HepG2 (cell line): ENCODE data around the gene IL17RC. TPM values are rescaled to one million over a fixed set of nuclear protein-coding genes. Genes with fewer than 3 reads are reported as not detected.

Experiments used
- ISX ChIP-seq: sonication (generic); formaldehyde crosslinking; conservative IDR thresholded peaks from 2 replicates; pipeline ENCODE4 v1.5.0; 2020; ENCODE audit warnings: missing genetic modification reagents
- KLF16 ChIP-seq, 2 experiments: sonication (generic) in 1 of 2; formaldehyde crosslinking in 1 of 2; IDR thresholded peaks; 2 replicates each; pipeline versions ENCODE4 v1.6.1 to v1.8.0; 2016 to 2023; ENCODE audit warnings: missing genetic modification reagents in 2 of 2, missing compliant biosample characterization in 1 of 2
- MAF1 ChIP-seq: sonication (generic); formaldehyde crosslinking; IDR thresholded peaks from 2 replicates; pipeline ENCODE4 v1.5.0; 2020; ENCODE audit warnings: missing genetic modification reagents, borderline replicate concordance
- MED8 ChIP-seq: sonication (generic); formaldehyde crosslinking; IDR thresholded peaks from 2 replicates; pipeline ENCODE4 v1.8.1; 2023; ENCODE audit warnings: mild to moderate bottlenecking, missing genetic modification reagents; ENCODE audit not compliant: insufficient replicate concordance
- NR2F6 ChIP-seq, 2 experiments: IDR thresholded peaks; 2 replicates each; pipeline ENCODE4 v1.6.1; 2016; ENCODE audit warnings: antibody characterized with exemption in 1 of 2, mild to moderate bottlenecking in 1 of 2
- REL ChIP-seq: sonication (generic); formaldehyde crosslinking; conservative IDR thresholded peaks from 2 replicates; pipeline ENCODE4 v1.8.0; 2022; ENCODE audit warnings: mild to moderate bottlenecking, missing genetic modification reagents, moderate library complexity
- TEF ChIP-seq: sonication (generic); formaldehyde crosslinking; IDR thresholded peaks from 2 replicates; pipeline ENCODE4 v1.5.0; 2020; ENCODE audit warnings: missing genetic modification reagents
- ZFP82 ChIP-seq: sonication (generic); formaldehyde crosslinking; IDR thresholded peaks from 2 replicates; pipeline ENCODE4 v1.5.1; 2020; ENCODE audit warnings: mild to moderate bottlenecking, missing genetic modification reagents, borderline replicate concordance
- polyA plus RNA-seq, 8 experiments: library from polyadenylated mRNA; depleted of rRNA in 3 of 8; stranded (reverse) in 7 of 8; unstranded in 1 of 8; fragments of >200 nt; fragmentation: Illumina TruSeq in 4 of 8; extraction: Trizol in 4 of 8; gene quantifications; 2 replicates each; pipeline versions ENCODE4 v1.2.1 to v1.2.3, GENCODE V29; 2011 to 2016; ENCODE audit warnings: low read depth in 4 of 8, missing spikeins in 1 of 8, mixed read lengths in 1 of 8; ENCODE audit not compliant: insufficient read depth in 1 of 8
- total RNA-seq, 5 experiments: library from RNA; depleted of rRNA; stranded (reverse); fragments of >200 nt; fragmentation: Illumina TruSeq; extraction: Trizol; gene quantifications; 2 replicates each; pipeline ENCODE4 v1.2.3, GENCODE V29; 2016; ENCODE audit warnings: low read depth in 1 of 5
- TF ChIP-seq, protein P1 (sequence below): sonication (generic); formaldehyde crosslinking; IDR thresholded peaks from 2 replicates; pipeline ENCODE4 v1.4.0; 2020; ENCODE audit warnings: mild to moderate bottlenecking, missing genetic modification reagents
- TF ChIP-seq, protein P2 (sequence below): sonication (generic); formaldehyde crosslinking; IDR thresholded peaks from 2 replicates; pipeline ENCODE4 v1.8.0; 2022; ENCODE audit warnings: missing genetic modification reagents, mild to moderate bottlenecking, borderline replicate concordance
- TF ChIP-seq, protein P3 (sequence below): sonication (generic); formaldehyde crosslinking; IDR thresholded peaks from 2 replicates; pipeline ENCODE4 v1.5.0; 2020; ENCODE audit warnings: mild to moderate bottlenecking, low read depth, missing genetic modification reagents, borderline replicate concordance

The IL17RC gene
- total and polyA plus RNA-seq, 2 of the 13 experiments (the other 11 are each of a cell fraction or from before 2014, with no cell fraction given) = 20.7 to 24.0 TPM

GRCh38 chr3:9915254-9916141, 1.4 kb upstream of the IL17RC start (continued):
- TF ChIP-seq KLF16 (CRISPR knock-in tag; IDR thresholded peaks at IDR 0.05) (peak in 1 of 2 experiments; percentile 64; a peak in 1 of 4 replicates), ISX (CRISPR knock-in tag) (peak; percentile 36; the same call in 1 of the 2 replicates), ZFP82 (CRISPR knock-in tag) (peak; percentile 93; the same call in 1 of the 2 replicates), MED8 (CRISPR knock-in tag) (peak; percentile 80), REL (peak; percentile 50; the same call in 1 of the 2 replicates), MAF1 (no peak), NR2F6 (IDR thresholded peaks at IDR 0.05) (no peak), NR2F6 (CRISPR knock-in tag; IDR thresholded peaks at IDR 0.05) (peak; percentile 33; the same call in 1 of the 2 replicates), TEF (CRISPR knock-in tag) (no peak)
- TF ChIP-seq, protein P1, sequence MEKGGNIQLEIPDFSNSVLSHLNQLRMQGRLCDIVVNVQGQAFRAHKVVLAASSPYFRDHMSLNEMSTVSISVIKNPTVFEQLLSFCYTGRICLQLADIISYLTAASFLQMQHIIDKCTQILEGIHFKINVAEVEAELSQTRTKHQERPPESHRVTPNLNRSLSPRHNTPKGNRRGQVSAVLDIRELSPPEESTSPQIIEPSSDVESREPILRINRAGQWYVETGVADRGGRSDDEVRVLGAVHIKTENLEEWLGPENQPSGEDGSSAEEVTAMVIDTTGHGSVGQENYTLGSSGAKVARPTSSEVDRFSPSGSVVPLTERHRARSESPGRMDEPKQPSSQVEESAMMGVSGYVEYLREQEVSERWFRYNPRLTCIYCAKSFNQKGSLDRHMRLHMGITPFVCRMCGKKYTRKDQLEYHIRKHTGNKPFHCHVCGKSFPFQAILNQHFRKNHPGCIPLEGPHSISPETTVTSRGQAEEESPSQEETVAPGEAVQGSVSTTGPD = no peak
- TF ChIP-seq, protein P2, sequence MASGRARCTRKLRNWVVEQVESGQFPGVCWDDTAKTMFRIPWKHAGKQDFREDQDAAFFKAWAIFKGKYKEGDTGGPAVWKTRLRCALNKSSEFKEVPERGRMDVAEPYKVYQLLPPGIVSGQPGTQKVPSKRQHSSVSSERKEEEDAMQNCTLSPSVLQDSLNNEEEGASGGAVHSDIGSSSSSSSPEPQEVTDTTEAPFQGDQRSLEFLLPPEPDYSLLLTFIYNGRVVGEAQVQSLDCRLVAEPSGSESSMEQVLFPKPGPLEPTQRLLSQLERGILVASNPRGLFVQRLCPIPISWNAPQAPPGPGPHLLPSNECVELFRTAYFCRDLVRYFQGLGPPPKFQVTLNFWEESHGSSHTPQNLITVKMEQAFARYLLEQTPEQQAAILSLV (CRISPR knock-in tag) = peak; percentile 55; the same call in 1 of the 2 replicates
- TF ChIP-seq, protein P3, sequence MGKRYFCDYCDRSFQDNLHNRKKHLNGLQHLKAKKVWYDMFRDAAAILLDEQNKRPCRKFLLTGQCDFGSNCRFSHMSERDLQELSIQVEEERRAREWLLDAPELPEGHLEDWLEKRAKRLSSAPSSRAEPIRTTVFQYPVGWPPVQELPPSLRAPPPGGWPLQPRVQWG (CRISPR knock-in tag) = no peak
